Activated gamma-delta T cell treated with anti-CD3 and anti-CD28 coated beads, Interleukin-2, amount 50 U/mL, for 16 hours (primary cell): ENCODE data around the gene SHC4.
"Not testable (repeated sequence)": the region's sequence is repeated elsewhere in the genome, so short reads cannot be mapped to it uniquely, and the experiment has no call there.

Experiments used
- DNase-seq: peaks from one replicate; pipeline ENCODE4 v3.0.0-alpha.2; 2020; ENCODE audit warnings: low read depth

SHC4 gene

GRCh38 chr15:48796930-48797329 is 166.8 kb downstream of the SHC4 start:
- DNase-seq: no peak

GRCh38 chr15:48796521-48796920 is 167.2 kb downstream of the SHC4 start:
- no peak for DNase-seq

- no peak for DNase-seq
These were observed 167.8 kb downstream of the SHC4 start for GRCh38 chr15:48795901-48796300.

GRCh38 chr15:48794697-48795134 is 169.0 kb downstream of the SHC4 start:
- no peak for DNase-seq

GRCh38 chr15:48792408-48792807 is 171.3 kb downstream of the SHC4 start:
- no peak for DNase-seq

GRCh38 chr15:48790466-48791115 is 173.1 kb downstream of the SHC4 start:
- not testable (repeated sequence) for DNase-seq

GRCh38 chr15:48785712-48786111 is 178.0 kb downstream of the SHC4 start:
- DNase-seq: no peak

- no peak for DNase-seq
These were observed 178.5 kb downstream of the SHC4 start for GRCh38 chr15:48785195-48785594.

- DNase-seq: no peak
These were observed 179.0 kb downstream of the SHC4 start for GRCh38 chr15:48784756-48785155.

- no peak for DNase-seq
These were observed 180.8 kb downstream of the SHC4 start for GRCh38 chr15:48782911-48783310.

GRCh38 chr15:48781481-48782081 is 182.1 kb downstream of the SHC4 start:
- DNase-seq: no peak

- DNase-seq: no peak
These were observed 182.7 kb downstream of the SHC4 start for GRCh38 chr15:48781017-48781416.

GRCh38 chr15:48778331-48778730 is 185.4 kb downstream of the SHC4 start:
- no peak for DNase-seq

- DNase-seq: no peak
These were observed 185.9 kb downstream of the SHC4 start for GRCh38 chr15:48777645-48778330.

GRCh38 chr15:48775546-48775945 is 188.2 kb downstream of the SHC4 start:
- no peak for DNase-seq

GRCh38 chr15:48774484-48774883 is 189.2 kb downstream of the SHC4 start:
- no peak for DNase-seq
